Measurements from ENCODE around the gene PGRMC1. TPM values are rescaled to one million over a fixed set of nuclear protein-coding genes. Genes with fewer than 3 reads are reported as not detected.

Gene PGRMC1
- total RNA-seq = 283 and 307 TPM in 2 replicates
- polyA plus RNA-seq = 152 and 163 TPM in 2 replicates

- Histone ChIP-seq H4K20me1 (ENCODE audit: insufficient read depth, poor library complexity, severe bottlenecking) (peaks cover 16% of the 10 kb centered on the region), H3K4me2 (peak within 1 kb of the TSS; percentile 80), H3K27me3 (no peaks in the 10 kb centered on the region), H3K36me3 (replicated peaks; ENCODE audit: insufficient read depth, low read depth) (no peaks in the 10 kb centered on the region), H3K9me2 (replicated peaks; ENCODE audit: insufficient read depth) (no peaks in the 10 kb centered on the region), H2AFZ (peak within 1 kb of the TSS; percentile 77), H3K4me3 (peak within 1 kb of the TSS; percentile 83), H3K27ac (peak within 1 kb of the TSS; percentile 94), H3K9me3 (ENCODE audit: low read depth) (no peaks in the 10 kb centered on the region), H3K79me2 (peaks cover 47% of the 10 kb centered on the region), H3K4me1 (ENCODE audit: insufficient read depth) (no peaks in the 10 kb centered on the region)
- DNase-seq (ENCODE audit: low spot score) = peak; percentile 92
- WGBS (ENCODE audit: low lambda C conversion rate, missing lambda C conversion rate) = 53% methylated on average over 66 of the region's 82 CpGs
- TF ChIP-seq EZH2 (IDR thresholded peaks at IDR 0.05; ENCODE audit: borderline replicate concordance) (no peak), CTCF (IDR thresholded peaks at IDR 0.05; ENCODE audit: poor library complexity) (no peak), EZH2phosphoT487 (IDR thresholded peaks at IDR 0.05; ENCODE audit: low read depth, severe bottlenecking, unreplicated experiment) (no peak)
Observed at GRCh38 chrX:119235872-119236622, at the start of gene PGRMC1. Gene PGRMC1, plus strand, starts transcription at chrX:119236285. Its CDS starts 79 bp downstream, at chrX:119236364.

GRCh38 chrX:119186763-119187162 lies 49.3 kb upstream of the PGRMC1 start:
- Histone ChIP-seq H4K20me1 (ENCODE audit: insufficient read depth, poor library complexity, severe bottlenecking) (no peaks in the 10 kb centered on the region), H3K9me2 (replicated peaks; ENCODE audit: insufficient read depth) (no peaks in the 10 kb centered on the region), H3K27ac (no peak overlapping the region), H3K79me2 (no peaks in the 10 kb centered on the region), H3K4me3 (no peak overlapping the region), H3K27me3 (no peaks in the 10 kb centered on the region), H3K36me3 (replicated peaks; ENCODE audit: insufficient read depth, low read depth) (no peaks in the 10 kb centered on the region), H2AFZ (no peak overlapping the region), H3K4me2 (no peak overlapping the region), H3K4me1 (ENCODE audit: insufficient read depth) (no peaks in the 10 kb centered on the region), H3K9me3 (ENCODE audit: low read depth) (no peaks in the 10 kb centered on the region)
- DNase-seq (ENCODE audit: low spot score) = no peak
- WGBS (ENCODE audit: low lambda C conversion rate, missing lambda C conversion rate) = 75% methylated on average over 8 of the region's 8 CpGs
- TF ChIP-seq EZH2 (IDR thresholded peaks at IDR 0.05; ENCODE audit: borderline replicate concordance) = no peak
- no peak for TF ChIP-seq CTCF (IDR thresholded peaks at IDR 0.05; ENCODE audit: poor library complexity)
- TF ChIP-seq EZH2phosphoT487 (IDR thresholded peaks at IDR 0.05; ENCODE audit: low read depth, severe bottlenecking, unreplicated experiment) = no peak

GRCh38 chrX:119187298-119187697 lies 48.8 kb upstream of the PGRMC1 start:
- no peaks in the 10 kb centered on the region for H3K9me2 ChIP-seq (replicated peaks; ENCODE audit: insufficient read depth)
- H3K4me2 ChIP-seq = no peak overlapping the region
- H2AFZ ChIP-seq = no peak overlapping the region
- H3K27ac ChIP-seq = no peak overlapping the region
- H3K4me1 ChIP-seq (ENCODE audit: insufficient read depth) = no peaks in the 10 kb centered on the region
- no peak overlapping the region for H3K4me3 ChIP-seq
- no peaks in the 10 kb centered on the region for H3K36me3 ChIP-seq (replicated peaks; ENCODE audit: insufficient read depth, low read depth)
- WGBS (ENCODE audit: low lambda C conversion rate, missing lambda C conversion rate) = 84% methylated on average over 4 of the region's 4 CpGs
- no peak for DNase-seq (ENCODE audit: low spot score)
- no peaks in the 10 kb centered on the region for H3K27me3 ChIP-seq
- TF ChIP-seq CTCF (IDR thresholded peaks at IDR 0.05; ENCODE audit: poor library complexity) = no peak
- no peak for TF ChIP-seq EZH2phosphoT487 (IDR thresholded peaks at IDR 0.05; ENCODE audit: low read depth, severe bottlenecking, unreplicated experiment)
- no peak for TF ChIP-seq EZH2 (IDR thresholded peaks at IDR 0.05; ENCODE audit: borderline replicate concordance)
- H3K79me2 ChIP-seq = no peaks in the 10 kb centered on the region
- H3K9me3 ChIP-seq (ENCODE audit: low read depth) = no peaks in the 10 kb centered on the region
- no peaks in the 10 kb centered on the region for H4K20me1 ChIP-seq (ENCODE audit: insufficient read depth, poor library complexity, severe bottlenecking)

Data from hepatocyte (in vitro differentiated cells).